Ectodermal cell (in vitro differentiated cells): ENCODE data around the gene IGLL5.

Experiments used
- H3K27ac ChIP-seq: 2 replicates; pipeline ENCODE4 v1.7.0; 2013; ENCODE audit warnings: mild to moderate bottlenecking, low read depth, low read length; ENCODE audit not compliant: insufficient read depth, poor library complexity, severe bottlenecking
- H3K27me3 ChIP-seq: 2 replicates; pipeline ENCODE4 v1.7.0; 2013; ENCODE audit warnings: mild to moderate bottlenecking, low read length; ENCODE audit not compliant: insufficient read depth, control insufficient read depth, poor library complexity, severe bottlenecking
- H3K36me3 ChIP-seq: one replicate; pipeline ENCODE4 v1.7.0; 2013; ENCODE audit warnings: low read length; ENCODE audit not compliant: control insufficient read depth, insufficient read depth
- H3K4me1 ChIP-seq: one replicate; pipeline ENCODE4 v1.7.0; 2013; ENCODE audit warnings: low read length; ENCODE audit not compliant: control insufficient read depth, insufficient read depth
- H3K4me3 ChIP-seq: 2 replicates; pipeline ENCODE4 v1.7.0; 2013; ENCODE audit warnings: low read depth, low read length, control low read depth; ENCODE audit not compliant: insufficient read depth
- H3K9me3 ChIP-seq: 2 replicates; pipeline ENCODE4 v1.7.0; 2013; ENCODE audit warnings: mild to moderate bottlenecking, low read length, moderate library complexity; ENCODE audit not compliant: control insufficient read depth
- WGBS, 2 experiments: methylation state at CpG; one replicate each; pipeline ENCODE4 v1.1.7; 2013; ENCODE audit warnings: missing lambda C conversion rate in 2 of 2; 5-methylcytosine and 5-hydroxymethylcytosine counted together

IGLL5 gene

GRCh38 chr22:22939588-22940368 lies 52.2 kb downstream of the IGLL5 start:
- 87 to 90% methylated on average over 10 to 11 of the region's 11 CpGs for WGBS, 2 experiments
- Histone ChIP-seq H3K9me3 (no peaks in the 10 kb centered on the region), H3K27ac (no peak overlapping the region), H3K4me1 (no peaks in the 10 kb centered on the region), H3K36me3 (no peaks in the 10 kb centered on the region), H3K27me3 (no peaks in the 10 kb centered on the region), H3K4me3 (no peak overlapping the region)

GRCh38 chr22:22940961-22941605 lies 53.5 kb downstream of the IGLL5 start:
- no peaks in the 10 kb centered on the region for H3K4me1 ChIP-seq
- no peaks in the 10 kb centered on the region for H3K9me3 ChIP-seq
- no peaks in the 10 kb centered on the region for H3K27me3 ChIP-seq
- H3K36me3 ChIP-seq = no peaks in the 10 kb centered on the region
- no peak overlapping the region for H3K4me3 ChIP-seq
- no peak overlapping the region for H3K27ac ChIP-seq
- WGBS, 2 experiments = 90 to 95% methylated on average over 6 of the region's 6 CpGs

GRCh38 chr22:22941831-22942510 lies 54.4 kb downstream of the IGLL5 start:
- Histone ChIP-seq H3K27me3 (no peaks in the 10 kb centered on the region), H3K4me1 (no peaks in the 10 kb centered on the region), H3K36me3 (no peaks in the 10 kb centered on the region), H3K4me3 (no peak overlapping the region), H3K27ac (no peak overlapping the region), H3K9me3 (no peaks in the 10 kb centered on the region)
- 88 to 92% methylated on average over 6 of the region's 6 CpGs for WGBS, 2 experiments

- Histone ChIP-seq H3K27me3 (no peaks in the 10 kb centered on the region), H3K36me3 (no peaks in the 10 kb centered on the region), H3K4me1 (no peaks in the 10 kb centered on the region), H3K4me3 (no peak overlapping the region), H3K27ac (no peak overlapping the region), H3K9me3 (no peaks in the 10 kb centered on the region)
- WGBS, 2 experiments = 63% methylated on average over 12 of the region's 12 CpGs
Measured at GRCh38 chr22:22942511-22943329, 55.1 kb downstream of the IGLL5 start.

- H3K36me3 ChIP-seq = no peaks in the 10 kb centered on the region
- 78 to 81% methylated on average over 14 of the region's 14 CpGs for WGBS, 2 experiments
Measured at GRCh38 chr22:22943521-22944267, 56.1 kb downstream of the IGLL5 start.

GRCh38 chr22:22944268-22944985 lies 56.8 kb downstream of the IGLL5 start:
- H3K27me3 ChIP-seq = no peaks in the 10 kb centered on the region
- H3K36me3 ChIP-seq = no peaks in the 10 kb centered on the region
- H3K4me3 ChIP-seq = no peak overlapping the region
- H3K27ac ChIP-seq = no peak overlapping the region
- H3K9me3 ChIP-seq = no peaks in the 10 kb centered on the region
- H3K4me1 ChIP-seq = no peaks in the 10 kb centered on the region
- 88 to 89% methylated on average over 18 of the region's 18 CpGs for WGBS, 2 experiments

More at GRCh38 chr22:22943521-22944267, 56.1 kb downstream of the IGLL5 start:
- Histone ChIP-seq H3K27ac (no peak overlapping the region), H3K27me3 (no peaks in the 10 kb centered on the region), H3K4me1 (no peaks in the 10 kb centered on the region), H3K9me3 (no peaks in the 10 kb centered on the region), H3K4me3 (no peak overlapping the region)

- no peaks in the 10 kb centered on the region for H3K27me3 ChIP-seq
- no peak overlapping the region for H3K4me3 ChIP-seq
- no peaks in the 10 kb centered on the region for H3K36me3 ChIP-seq
- no peak overlapping the region for H3K27ac ChIP-seq
- H3K4me1 ChIP-seq = no peaks in the 10 kb centered on the region
- H3K9me3 ChIP-seq = no peaks in the 10 kb centered on the region
- WGBS, 2 experiments = 88 to 89% methylated on average over 4 of the region's 4 CpGs
Measured at GRCh38 chr22:22945195-22945594, 57.6 kb downstream of the IGLL5 start.
